Limb (tissue), 2 donors: ENCODE measurements around the gene TET2.
"Not testable (repeated sequence)": the region's sequence is repeated elsewhere in the genome, so short reads cannot be mapped to it uniquely, and the experiment has no call there.

Experiments used
- DNase-seq, 2 donors: peaks; one replicate each; pipeline ENCODE4 v3.0.0-alpha.2; 2016; ENCODE audit errors: extremely low spot score in 2 of 2

The TET2 gene

DNA sequence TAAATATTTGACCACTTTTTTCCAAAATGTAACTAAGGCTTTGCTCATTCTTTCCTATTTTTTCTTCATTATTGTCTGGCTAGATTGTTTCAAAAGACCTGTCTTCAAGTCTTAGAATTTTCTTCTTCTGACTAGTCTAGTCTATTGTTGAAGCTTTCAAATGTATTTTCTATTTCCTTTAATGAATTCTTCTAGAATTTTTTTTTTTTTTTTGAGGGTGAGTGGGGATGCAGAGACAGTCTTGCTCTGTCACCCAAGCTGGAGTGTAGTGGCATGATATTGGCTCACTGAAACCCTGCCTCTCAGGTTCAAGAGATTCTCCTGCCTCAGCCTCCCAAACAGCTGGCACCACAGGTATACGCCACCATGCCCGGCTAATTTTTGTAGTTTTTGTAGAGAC lies 141.4 kb downstream of the TET2 start:
- no peak for DNase-seq

DNA sequence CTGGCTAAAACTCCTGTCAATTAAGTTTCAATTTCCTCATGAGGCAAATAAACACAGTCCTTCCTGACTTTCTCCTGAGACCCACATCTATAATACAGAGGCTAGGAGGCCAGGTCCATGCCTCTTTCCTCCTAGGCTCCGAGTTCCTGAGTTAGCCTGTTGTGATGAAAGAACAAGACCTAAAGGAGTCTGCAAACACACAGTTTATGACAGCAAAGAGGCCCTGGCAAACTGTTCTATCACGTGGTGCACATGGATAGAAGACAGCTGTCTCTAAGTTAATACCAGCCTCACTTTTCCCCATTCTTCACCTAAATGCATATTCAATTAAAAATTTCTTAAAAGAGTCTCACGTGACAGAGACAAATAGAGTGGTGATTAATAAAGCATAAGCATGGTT lies 145.2 kb downstream of the TET2 start:
- DNase-seq = no peak

DNA sequence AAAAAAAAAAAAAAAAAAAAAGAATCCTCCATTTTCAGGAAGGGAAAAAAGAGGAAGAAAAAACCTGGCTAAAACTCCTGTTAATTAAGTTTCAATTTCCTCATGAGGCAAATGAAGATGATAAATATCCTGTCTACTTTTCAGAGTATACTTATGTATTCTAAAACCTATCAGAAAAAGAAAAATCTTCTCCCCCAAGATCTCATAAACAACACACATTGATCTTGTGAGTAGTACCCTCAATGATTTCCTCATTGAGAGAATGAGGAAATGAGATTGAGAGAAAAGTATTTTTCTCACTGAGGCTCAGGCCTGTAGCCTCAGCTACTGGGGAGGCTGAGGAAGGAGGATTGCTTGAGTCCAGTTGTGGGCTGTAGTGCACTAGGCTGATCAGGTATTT lies 146.7 kb downstream of the TET2 start:
- no peak for DNase-seq

DNA sequence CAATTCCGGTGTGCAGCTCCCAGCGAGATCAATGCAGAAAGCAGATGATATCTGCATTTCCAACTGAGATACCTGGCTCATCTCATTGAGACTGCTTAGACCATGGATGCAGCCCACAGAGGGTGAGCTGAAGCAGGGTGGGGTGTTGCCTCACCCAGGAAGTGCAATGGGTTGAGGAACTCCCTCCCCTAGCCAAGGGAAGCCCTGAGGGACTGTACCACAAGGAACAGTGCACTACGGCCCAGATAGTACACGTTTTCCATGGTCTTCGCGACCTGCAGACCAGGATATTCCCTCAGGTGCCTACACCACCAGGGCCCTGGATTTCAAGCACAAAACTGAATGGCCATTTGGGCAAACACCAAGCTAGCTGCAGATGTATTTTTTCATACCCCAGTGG lies 150.0 kb downstream of the TET2 start:
- no peak for DNase-seq

GRCh38 chr4:105299027-105299426 lies 152.4 kb downstream of the TET2 start:
- not testable (repeated sequence) for DNase-seq

DNA sequence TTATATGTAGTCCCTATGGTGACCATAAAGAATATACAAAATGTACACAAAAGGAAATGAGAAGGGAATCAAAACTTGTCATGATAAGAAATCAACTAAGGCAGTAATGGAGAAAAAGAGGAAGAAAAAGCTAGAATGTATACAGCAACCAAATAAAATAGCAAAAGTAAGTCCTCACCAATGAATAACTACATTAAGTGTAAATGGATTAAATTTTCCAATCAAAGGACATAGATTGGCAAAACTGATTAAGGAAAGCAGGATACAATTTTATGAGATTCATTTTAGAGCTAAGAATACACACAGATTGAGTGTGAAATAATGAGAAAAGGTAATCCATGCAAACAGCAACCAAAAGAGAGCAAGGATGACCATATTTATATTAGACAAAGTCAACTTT lies 157.4 kb downstream of the TET2 start:
- no peak for DNase-seq

- DNase-seq = no peak
Observed at GRCh38 chr4:105305019-105305836, 158.6 kb downstream of the TET2 start.

GRCh38 chr4:105306158-105306781 lies 159.6 kb downstream of the TET2 start:
- no peak for DNase-seq

GRCh38 chr4:105306820-105307219 lies 160.1 kb downstream of the TET2 start:
- no peak for DNase-seq

GRCh38 chr4:105318486-105318885 lies 171.8 kb downstream of the TET2 start:
- no peak for DNase-seq

DNA sequence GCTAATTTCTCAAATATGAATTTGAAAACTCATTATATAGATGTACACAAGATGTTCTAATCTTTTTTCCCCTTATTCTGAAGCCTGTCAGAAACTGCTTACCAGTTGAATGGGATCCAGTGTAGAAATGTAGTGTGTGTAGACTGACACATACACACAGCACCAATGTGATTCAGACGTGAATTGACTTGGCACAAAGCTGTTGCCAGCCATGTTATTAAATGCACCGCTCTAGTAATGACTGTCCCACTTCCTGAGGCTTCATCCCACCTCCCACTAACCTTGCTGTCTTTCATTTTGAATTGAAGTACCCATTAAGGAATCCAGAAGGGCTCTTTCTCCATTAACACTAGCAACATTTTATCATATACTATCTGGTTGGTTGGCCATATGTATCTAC lies 180.5 kb downstream of the TET2 start:
- no peak for DNase-seq

- no peak for DNase-seq
Observed at GRCh38 chr4:105327956-105328355, 181.3 kb downstream of the TET2 start.

GRCh38 chr4:105329081-105329480 lies 182.4 kb downstream of the TET2 start:
- no peak for DNase-seq
